HG02943 (cell line): Measurements from ENCODE around the gene ACSL4.

ENCODE experiments used
- ATAC-seq: cut with Tn5 transposase; IDR thresholded peaks from one replicate; pipeline ENCODE4 v1.9.1; 2021; ENCODE audit warnings: mild to moderate bottlenecking, low read depth, moderate library complexity; ENCODE audit not compliant: unreplicated experiment

Gene ACSL4

GRCh38 chrX:109622270-109622669 lies 110.8 kb downstream of the ACSL4 start:
- ATAC-seq: no peak

- no peak for ATAC-seq
Measured at GRCh38 chrX:109619771-109620170, 113.3 kb downstream of the ACSL4 start.

GRCh38 chrX:109614951-109615350 lies 118.1 kb downstream of the ACSL4 start:
- ATAC-seq: no peak

GRCh38 chrX:109601486-109601885 lies 131.6 kb downstream of the ACSL4 start:
- ATAC-seq: no peak

GRCh38 chrX:109600237-109600651 lies 132.8 kb downstream of the ACSL4 start:
- no peak for ATAC-seq

DNA sequence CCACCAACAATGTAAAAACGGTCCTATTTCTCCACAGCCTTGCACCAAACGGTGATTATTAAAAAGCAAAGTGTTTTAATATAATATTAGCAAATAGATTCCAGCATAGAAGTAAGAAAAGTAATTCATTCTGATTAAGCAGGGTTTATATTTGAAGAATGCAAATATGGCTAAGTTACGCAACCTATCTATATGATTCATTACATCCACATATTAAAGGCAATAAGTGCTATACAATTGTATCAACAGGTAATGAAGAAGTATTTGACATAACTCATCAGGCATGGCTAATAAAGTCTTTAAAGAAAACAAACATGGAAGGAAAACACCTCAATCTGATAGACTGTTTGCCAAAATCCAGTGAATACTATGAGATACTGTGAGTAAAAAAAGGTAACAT lies 137.0 kb downstream of the ACSL4 start:
- ATAC-seq: no peak
